Panc1 (cell line): ENCODE data around the gene NUDT3. TPM values are rescaled to one million over a fixed set of nuclear protein-coding genes. Genes with fewer than 3 reads are reported as not detected.
"Not testable (repeated sequence)": the region's sequence is repeated elsewhere in the genome, so short reads cannot be mapped to it uniquely, and the experiment has no call there.

Source experiments
- ATAC-seq: fragments of 200-7000 bp; cut with Tn5 transposase; 2 replicates; pipeline ENCODE4 v1.9.1; 2020; ENCODE audit warnings: mild to moderate bottlenecking, moderate library complexity
- BruUV-seq: library from RNA; stranded (reverse); fragments of 400-500 nt; replicated peaks from 2 replicates; lab custom pipeline; 2021; lab: Mats Ljungman, UMichigan
- CTCF ChIA-PET: fragments of 300-600 bp; sonication (Branson Sonifier 250); formaldehyde crosslinking; loops from one replicate; lab custom pipeline; 2022; ENCODE audit warnings: antibody characterized with exemption; lab: Charles Lee
- POLR2A ChIA-PET: fragments of 300-600 bp; sonication (Branson Sonifier 250); formaldehyde crosslinking; loops from one replicate; lab custom pipeline; 2022; ENCODE audit warnings: antibody characterized with exemption; lab: Charles Lee
- DNase-seq: peaks from one replicate; pipeline ENCODE4 v3.0.0-alpha.2; 2010; ENCODE audit warnings: low read depth, low spot score
- H3K27ac ChIP-seq: 2 replicates; pipeline ENCODE4 v1.5.1; 2011; ENCODE audit warnings: mild to moderate bottlenecking, low read length, inconsistent platforms
- H3K27me3 ChIP-seq: fragments of 200-500 bp; sonication (Bioruptor generic); 2 replicates; pipeline ENCODE4 v1.6.0; 2014; ENCODE audit warnings: low read length, inconsistent platforms; ENCODE audit not compliant: control insufficient read depth, insufficient read depth
- H3K36me3 ChIP-seq: fragments of 200-500 bp; sonication (Bioruptor generic); 2 replicates; pipeline ENCODE4 v1.5.1; 2014; ENCODE audit warnings: inconsistent platforms, mild to moderate bottlenecking, low read length, moderate library complexity; ENCODE audit not compliant: control insufficient read depth, insufficient read depth
- H3K4me1 ChIP-seq: 2 replicates; pipeline ENCODE4 v1.5.1; 2011; ENCODE audit warnings: inconsistent platforms, mild to moderate bottlenecking, low read length, moderate library complexity; ENCODE audit not compliant: control insufficient read depth, insufficient read depth
- H3K4me3 ChIP-seq, 2 experiments: 2 replicates each; pipeline ENCODE4 v1.5.1; 2011 to 2012; ENCODE audit warnings: low read depth in 2 of 2, low read length in 2 of 2, mild to moderate bottlenecking in 2 of 2, inconsistent platforms in 1 of 2, moderate library complexity in 1 of 2
- H3K9me3 ChIP-seq: fragments of 200-500 bp; sonication (Bioruptor generic); 2 replicates; pipeline ENCODE4 v1.5.1; 2014; ENCODE audit warnings: low read depth, mild to moderate bottlenecking, inconsistent platforms, low read length, moderate library complexity; ENCODE audit not compliant: control insufficient read depth, insufficient read depth
- CTCF ChIP-seq: fragments of 450-650 bp; IDR thresholded peaks from 2 replicates; pipeline ENCODE4 v1.5.1; 2017; ENCODE audit warnings: mild to moderate bottlenecking
- POLR2AphosphoS5 ChIP-seq: IDR thresholded peaks from 2 replicates; pipeline ENCODE4 v1.6.1; 2012; ENCODE audit warnings: mild to moderate bottlenecking, low read depth, low read length, moderate library complexity
- SIN3A ChIP-seq: IDR thresholded peaks from 2 replicates; pipeline ENCODE4 v1.6.1; 2012; ENCODE audit warnings: low read depth, mild to moderate bottlenecking, low read length, moderate library complexity, borderline replicate concordance; ENCODE audit not compliant: insufficient read depth
- TCF7L2 ChIP-seq: IDR thresholded peaks from 2 replicates; pipeline ENCODE4 v1.6.1; 2011; ENCODE audit warnings: mild to moderate bottlenecking, low read depth, low read length, inconsistent platforms
- in situ Hi-C: cut with HindIII; loops from 2 replicates; pipeline ENCODE4 v1.10.0; 2016; ENCODE audit warnings: low sequenced_read_pairs, low pct_unique_long_range_greater_than_20kb
- intact Hi-C: fragments of 100-400 bp; cut with micrococcal nuclease; formaldehyde crosslinking; loops from one replicate; pipeline ENCODE4 v1.10.0; 2022; ENCODE audit not compliant: unreplicated experiment
- total RNA-seq: library from RNA; stranded (reverse); gene quantifications from one replicate; pipeline ENCODE4 v1.2.1, GENCODE V29; 2021; ENCODE audit not compliant: unreplicated experiment
- TF ChIP-seq, protein P1 (sequence below), 2 experiments: IDR thresholded peaks; 2 replicates each; pipeline ENCODE4 v1.6.1; 2011 to 2012; ENCODE audit warnings: low read depth in 2 of 2, control low read depth in 1 of 2, low read length in 1 of 2, mild to moderate bottlenecking in 1 of 2, moderate library complexity in 1 of 2; ENCODE audit not compliant: insufficient read depth in 1 of 2

Gene NUDT3
- total RNA-seq, 1 experiment from 2014 or later = 25.9 TPM

GRCh38 chr6:34373511-34373910 lies 19.0 kb downstream of the NUDT3 start:
- Histone ChIP-seq H3K9me3 (no peaks in the 10 kb centered on the region), H3K36me3 (no peaks in the 10 kb centered on the region), H3K27me3 (no peaks in the 10 kb centered on the region), H3K4me1 (no peaks in the 10 kb centered on the region), H3K27ac (no peak overlapping the region), H3K4me3 (no peak overlapping the region)
- in situ Hi-C loops = no loop called here
- ATAC-seq (no peak), DNase-seq (no peak)
- ChIA-PET POLR2A (no interaction called here), CTCF (no interaction called here)
- intact Hi-C loops = no loop called here
- TF ChIP-seq CTCF = no peak
- no peak for TF ChIP-seq SIN3A
- TF ChIP-seq TCF7L2 = no peak
- TF ChIP-seq, protein P1, sequence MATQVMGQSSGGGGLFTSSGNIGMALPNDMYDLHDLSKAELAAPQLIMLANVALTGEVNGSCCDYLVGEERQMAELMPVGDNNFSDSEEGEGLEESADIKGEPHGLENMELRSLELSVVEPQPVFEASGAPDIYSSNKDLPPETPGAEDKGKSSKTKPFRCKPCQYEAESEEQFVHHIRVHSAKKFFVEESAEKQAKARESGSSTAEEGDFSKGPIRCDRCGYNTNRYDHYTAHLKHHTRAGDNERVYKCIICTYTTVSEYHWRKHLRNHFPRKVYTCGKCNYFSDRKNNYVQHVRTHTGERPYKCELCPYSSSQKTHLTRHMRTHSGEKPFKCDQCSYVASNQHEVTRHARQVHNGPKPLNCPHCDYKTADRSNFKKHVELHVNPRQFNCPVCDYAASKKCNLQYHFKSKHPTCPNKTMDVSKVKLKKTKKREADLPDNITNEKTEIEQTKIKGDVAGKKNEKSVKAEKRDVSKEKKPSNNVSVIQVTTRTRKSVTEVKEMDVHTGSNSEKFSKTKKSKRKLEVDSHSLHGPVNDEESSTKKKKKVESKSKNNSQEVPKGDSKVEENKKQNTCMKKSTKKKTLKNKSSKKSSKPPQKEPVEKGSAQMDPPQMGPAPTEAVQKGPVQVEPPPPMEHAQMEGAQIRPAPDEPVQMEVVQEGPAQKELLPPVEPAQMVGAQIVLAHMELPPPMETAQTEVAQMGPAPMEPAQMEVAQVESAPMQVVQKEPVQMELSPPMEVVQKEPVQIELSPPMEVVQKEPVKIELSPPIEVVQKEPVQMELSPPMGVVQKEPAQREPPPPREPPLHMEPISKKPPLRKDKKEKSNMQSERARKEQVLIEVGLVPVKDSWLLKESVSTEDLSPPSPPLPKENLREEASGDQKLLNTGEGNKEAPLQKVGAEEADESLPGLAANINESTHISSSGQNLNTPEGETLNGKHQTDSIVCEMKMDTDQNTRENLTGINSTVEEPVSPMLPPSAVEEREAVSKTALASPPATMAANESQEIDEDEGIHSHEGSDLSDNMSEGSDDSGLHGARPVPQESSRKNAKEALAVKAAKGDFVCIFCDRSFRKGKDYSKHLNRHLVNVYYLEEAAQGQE (IDR thresholded peaks at IDR 0.05; ENCODE audit: insufficient read depth in 1 of 2, low read depth in 2 of 2, low read length in 1 of 2) = no peak
- TF ChIP-seq POLR2AphosphoS5 = no peak
- BruUV-seq = no TSS peak

GRCh38 chr6:34371865-34372264 lies 20.6 kb downstream of the NUDT3 start:
- H3K4me1 ChIP-seq, ATAC-seq, in situ Hi-C loops, intact Hi-C loops, DNase-seq, H3K27me3 ChIP-seq, H3K4me3 ChIP-seq, CTCF ChIA-PET, H3K36me3 ChIP-seq, POLR2A ChIA-PET, BruUV-seq, H3K9me3 ChIP-seq, H3K27ac ChIP-seq: not testable (repeated sequence)

GRCh38 chr6:34370361-34370760 lies 22.1 kb downstream of the NUDT3 start:
- intact Hi-C loops (no loop called here), in situ Hi-C loops (no loop called here)
- Histone ChIP-seq H3K9me3 (no peaks in the 10 kb centered on the region), H3K27ac (no peak overlapping the region), H3K27me3 (no peaks in the 10 kb centered on the region), H3K36me3 (no peaks in the 10 kb centered on the region), H3K4me3 (no peak overlapping the region), H3K4me1 (no peaks in the 10 kb centered on the region)
- DNase-seq = no peak
- BruUV-seq = no TSS peak
- ChIA-PET POLR2A (interaction anchor here (0.7 kb wide), 1 partner anchor 11 kb away, joined by 3 read pairs; no protein-coding TSS in a partner anchor), CTCF (no interaction called here)
- TF ChIP-seq TCF7L2 (no peak), CTCF (no peak), SIN3A (no peak), POLR2AphosphoS5 (no peak)
- TF ChIP-seq, protein P1 (IDR thresholded peaks at IDR 0.05; ENCODE audit: insufficient read depth in 1 of 2, low read depth in 2 of 2, low read length in 1 of 2) = no peak
- ATAC-seq = no peak
